T-helper 17 cell (primary cell): ENCODE results near the gene ARL13A. TPM values are rescaled to one million over a fixed set of nuclear protein-coding genes. Genes with fewer than 3 reads are reported as not detected.
"Not testable (repeated sequence)": the region's sequence is repeated elsewhere in the genome, so short reads cannot be mapped to it uniquely, and the experiment has no call there.

Source experiments
- ATAC-seq: fragments of 150-1000 bp; cut with Tn5 transposase; 2 replicates; pipeline ENCODE4 v1.10.0; 2021; ENCODE audit warnings: mild to moderate bottlenecking, moderate library complexity
- DNase-seq, 3 donors: peaks; one replicate each; pipeline versions ENCODE4 v3.0.0 to v3.0.0-alpha.2; 2020 to 2021
- H3K9me3 ChIP-seq: one replicate; pipeline ENCODE4 v1.7.0; 2013; ENCODE audit warnings: low read length, mild to moderate bottlenecking; ENCODE audit not compliant: control insufficient read depth, poor library complexity, severe bottlenecking
- H3K27ac Mint-ChIP-seq: one replicate; pipeline ENCODE4 v1.8.0; 2022; ENCODE audit warnings: mild to moderate bottlenecking, moderate library complexity, mixed read lengths
- H3K27me3 Mint-ChIP-seq: one replicate; pipeline ENCODE4 v1.8.0; 2022; ENCODE audit warnings: mixed read lengths
- H3K36me3 Mint-ChIP-seq: one replicate; pipeline ENCODE4 v1.8.0; 2022; ENCODE audit warnings: low read depth, mixed read lengths
- H3K4me1 Mint-ChIP-seq: one replicate; pipeline ENCODE4 v1.8.0; 2022; ENCODE audit warnings: mild to moderate bottlenecking, mixed read lengths
- H3K4me3 Mint-ChIP-seq: one replicate; pipeline ENCODE4 v1.8.0; 2022; ENCODE audit warnings: mild to moderate bottlenecking, moderate library complexity, mixed read lengths
- total RNA-seq, 4 donors: library from RNA in 2 of 4; stranded (reverse) in 2 of 4; gene quantifications; one replicate each; pipeline ENCODE4 v1.2.3 and lab custom pipeline; 2022 to 2026

ARL13A gene
- total RNA-seq, 2 donors from 2014 or later: not detected

- no peaks in the 10 kb centered on the region for H3K4me1 Mint-ChIP-seq
- no peaks in the 10 kb centered on the region for H3K36me3 Mint-ChIP-seq
Observed at GRCh38 chrX:100969936-100970335, 428 bp downstream of the ARL13A start.

GRCh38 chrX:100973411-100973810 is 3.9 kb downstream of the ARL13A start:
- Mint-ChIP-seq H3K36me3 (no peaks in the 10 kb centered on the region), H3K4me3 (no peak overlapping the region), H3K27ac (no peak overlapping the region), H3K27me3 (no peaks in the 10 kb centered on the region), H3K4me1 (no peaks in the 10 kb centered on the region)
- ATAC-seq (no peak), DNase-seq (no peak)
- no peaks in the 10 kb centered on the region for H3K9me3 ChIP-seq

More at GRCh38 chrX:100969936-100970335, 428 bp downstream of the ARL13A start:
- H3K9me3 ChIP-seq: no peaks in the 10 kb centered on the region
- no peak overlapping the region for H3K27ac Mint-ChIP-seq
- ATAC-seq (no peak), DNase-seq (no peak)
- H3K27me3 Mint-ChIP-seq: no peaks in the 10 kb centered on the region
- no peak overlapping the region for H3K4me3 Mint-ChIP-seq

DNA sequence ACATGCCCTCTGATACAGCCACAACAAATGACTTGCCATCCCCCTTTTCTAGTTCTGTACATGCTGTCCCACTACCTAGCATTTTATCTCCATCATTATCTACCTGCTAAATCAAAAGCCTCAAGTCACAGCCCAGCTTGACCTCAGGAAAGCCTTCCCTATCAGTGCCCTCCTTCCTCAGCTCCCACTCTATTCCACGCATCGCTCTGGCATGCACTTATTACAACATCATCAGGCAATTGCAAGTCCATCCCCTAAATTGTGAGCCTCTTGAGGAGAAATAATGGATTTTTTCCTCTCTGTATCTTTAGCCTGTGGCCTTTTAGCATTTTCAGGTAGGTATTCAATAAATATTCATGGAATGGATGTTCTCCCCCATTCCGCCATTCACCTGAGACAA is 5.7 kb downstream of the ARL13A start:
- Mint-ChIP-seq H3K4me3 (no peak overlapping the region), H3K27ac (no peak overlapping the region), H3K4me1 (peaks cover 3% of the 10 kb centered on the region), H3K27me3 (no peaks in the 10 kb centered on the region), H3K36me3 (no peaks in the 10 kb centered on the region)
- no peak for ATAC-seq
- no peaks in the 10 kb centered on the region for H3K9me3 ChIP-seq
- DNase-seq: no peak

- Mint-ChIP-seq H3K4me1 (peaks cover 3% of the 10 kb centered on the region), H3K4me3 (no peak overlapping the region), H3K27ac (no peak overlapping the region), H3K36me3 (no peaks in the 10 kb centered on the region), H3K27me3 (no peaks in the 10 kb centered on the region)
- no peaks in the 10 kb centered on the region for H3K9me3 ChIP-seq
- no peak for ATAC-seq
- no peak for DNase-seq
Observed at GRCh38 chrX:100976211-100976610, 6.7 kb downstream of the ARL13A start.

DNA sequence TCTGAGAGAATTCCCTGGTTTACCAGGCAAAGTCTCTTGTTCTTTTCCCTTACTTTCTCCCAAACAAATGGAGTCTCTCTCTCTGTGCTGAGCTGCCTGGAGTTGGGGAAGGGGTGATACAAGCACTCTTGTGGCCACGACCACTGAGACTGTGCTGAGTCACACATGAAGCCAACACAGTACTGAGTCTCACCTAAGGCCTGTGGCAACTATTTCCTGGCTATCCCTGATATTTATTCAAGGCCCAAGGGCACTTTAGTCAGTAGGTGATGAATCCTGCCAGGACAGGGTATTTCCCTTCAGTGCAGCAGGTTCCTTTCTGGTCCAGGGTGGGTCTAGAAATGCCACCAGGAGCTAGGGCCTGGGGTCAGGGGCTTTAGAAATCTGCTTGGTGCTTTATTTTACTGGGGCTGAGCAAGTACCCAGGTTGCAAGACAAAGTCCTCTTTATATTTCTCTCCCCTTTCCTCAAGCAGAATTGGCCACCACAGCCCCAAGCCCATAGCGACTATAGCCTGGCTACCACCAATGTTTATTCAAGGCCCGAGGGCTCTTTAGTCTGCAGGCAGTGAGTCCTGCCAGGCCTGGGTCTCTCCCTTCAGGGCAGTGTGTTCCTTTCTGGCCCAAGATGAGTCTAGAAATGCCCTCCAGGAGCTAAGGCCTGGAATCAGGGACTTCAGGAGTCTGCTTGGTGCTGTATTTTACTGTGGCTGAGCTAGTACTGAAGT is 10.5 kb downstream of the ARL13A start:
- no peak overlapping the region for H3K27ac Mint-ChIP-seq
- no peak for DNase-seq
- H3K9me3 ChIP-seq: no peaks in the 10 kb centered on the region
- ATAC-seq: no peak
- no peaks in the 10 kb centered on the region for H3K36me3 Mint-ChIP-seq
- no peaks in the 10 kb centered on the region for H3K27me3 Mint-ChIP-seq
- no peak overlapping the region for H3K4me3 Mint-ChIP-seq
- H3K4me1 Mint-ChIP-seq: peaks cover 3% of the 10 kb centered on the region

- Mint-ChIP-seq H3K4me1 (peaks cover 3% of the 10 kb centered on the region), H3K4me3 (no peak overlapping the region), H3K27ac (no peak overlapping the region), H3K36me3 (no peaks in the 10 kb centered on the region), H3K27me3 (no peaks in the 10 kb centered on the region)
- no peak for ATAC-seq
- DNase-seq: no peak
- no peaks in the 10 kb centered on the region for H3K9me3 ChIP-seq
Observed at GRCh38 chrX:100980608-100981497, 11.3 kb downstream of the ARL13A start.

DNA sequence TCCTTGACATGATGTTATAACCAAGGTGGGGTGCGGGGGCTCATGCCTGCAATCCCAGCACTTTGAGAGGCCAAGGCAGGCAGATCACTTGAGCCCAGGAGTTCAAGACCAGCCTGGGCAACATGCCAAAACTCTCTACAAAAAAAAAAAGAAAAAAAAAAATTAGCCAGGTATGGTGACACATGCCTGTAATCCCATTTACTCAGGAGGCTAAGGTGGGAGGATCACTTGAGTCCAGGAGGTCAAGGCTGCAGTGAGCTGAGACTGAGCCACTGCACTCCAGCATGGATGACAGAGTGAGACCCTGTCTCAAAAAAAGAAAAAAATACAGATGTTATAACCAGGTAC is 12.0 kb downstream of the ARL13A start:
- not testable (repeated sequence) for H3K4me1 Mint-ChIP-seq, H3K27ac Mint-ChIP-seq, H3K27me3 Mint-ChIP-seq, DNase-seq, H3K36me3 Mint-ChIP-seq, H3K4me3 Mint-ChIP-seq, ATAC-seq, H3K9me3 ChIP-seq

DNA sequence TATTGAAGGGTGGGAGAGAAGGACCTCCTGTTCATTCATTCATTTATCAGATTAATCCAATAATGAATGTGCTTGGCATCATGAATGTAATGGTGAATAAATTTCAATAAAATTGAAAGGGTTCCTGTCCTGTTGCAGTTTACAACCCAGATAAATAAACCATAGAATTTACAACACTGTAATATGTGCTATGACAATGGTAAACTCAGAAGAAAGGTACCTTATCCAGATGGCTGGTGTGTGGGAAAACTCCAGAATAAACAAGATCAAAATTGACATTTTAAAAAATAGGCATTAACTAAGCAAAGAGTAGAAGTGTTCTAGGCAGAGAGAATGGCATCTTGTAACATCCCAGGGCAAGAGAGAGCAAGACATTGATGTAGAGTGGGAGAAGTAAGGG is 15.3 kb downstream of the ARL13A start:
- DNase-seq (no peak), ATAC-seq (no peak)
- Mint-ChIP-seq H3K4me3 (no peak overlapping the region), H3K27ac (no peak overlapping the region), H3K36me3 (peaks cover 2% of the 10 kb centered on the region), H3K4me1 (no peaks in the 10 kb centered on the region), H3K27me3 (no peaks in the 10 kb centered on the region)
- H3K9me3 ChIP-seq: no peaks in the 10 kb centered on the region

DNA sequence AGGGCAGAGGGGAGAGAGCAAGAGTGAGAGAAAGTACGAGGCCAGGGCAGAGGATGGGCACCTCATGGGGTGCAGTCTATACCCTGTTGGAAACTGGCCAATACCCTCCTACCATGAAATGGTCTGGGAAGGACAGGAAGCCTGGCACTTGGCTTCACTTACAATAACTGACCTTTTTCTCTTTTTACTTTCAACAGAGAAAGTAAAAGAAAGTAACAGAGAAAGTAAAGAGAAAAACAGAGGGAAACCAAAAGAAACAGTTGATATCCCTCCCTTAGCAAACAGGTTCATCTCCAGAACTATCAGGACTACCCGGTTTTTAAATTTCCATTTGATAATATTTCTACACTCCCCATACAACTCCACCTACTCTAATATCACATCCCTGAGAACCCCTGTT is 20.6 kb downstream of the ARL13A start:
- ATAC-seq (no peak), DNase-seq (no peak)
- Mint-ChIP-seq H3K27me3 (no peaks in the 10 kb centered on the region), H3K36me3 (peaks cover 2% of the 10 kb centered on the region), H3K4me1 (no peaks in the 10 kb centered on the region), H3K4me3 (no peak overlapping the region), H3K27ac (no peak overlapping the region)
- H3K9me3 ChIP-seq: no peaks in the 10 kb centered on the region

GRCh38 chrX:100994352-100995281 is 25.1 kb downstream of the ARL13A start:
- no peak for DNase-seq
- Mint-ChIP-seq H3K27ac (no peak overlapping the region), H3K27me3 (no peaks in the 10 kb centered on the region), H3K4me1 (no peaks in the 10 kb centered on the region), H3K36me3 (peaks cover 1% of the 10 kb centered on the region), H3K4me3 (no peak overlapping the region)
- no peaks in the 10 kb centered on the region for H3K9me3 ChIP-seq
- no peak for ATAC-seq

- ATAC-seq (no peak), DNase-seq (no peak)
- H3K27me3 Mint-ChIP-seq: no peaks in the 10 kb centered on the region
- no peaks in the 10 kb centered on the region for H3K36me3 Mint-ChIP-seq
- H3K4me1 Mint-ChIP-seq: no peaks in the 10 kb centered on the region
- H3K9me3 ChIP-seq: no peaks in the 10 kb centered on the region
- no peak overlapping the region for H3K4me3 Mint-ChIP-seq
- no peak overlapping the region for H3K27ac Mint-ChIP-seq
Observed at GRCh38 chrX:100995469-100995868, 26.0 kb downstream of the ARL13A start.

GRCh38 chrX:100999451-100999850 is 29.9 kb downstream of the ARL13A start:
- DNase-seq (no peak), ATAC-seq (no peak)
- Mint-ChIP-seq H3K27me3 (no peaks in the 10 kb centered on the region), H3K36me3 (no peaks in the 10 kb centered on the region), H3K4me1 (no peaks in the 10 kb centered on the region), H3K4me3 (no peak overlapping the region), H3K27ac (no peak overlapping the region)
- no peaks in the 10 kb centered on the region for H3K9me3 ChIP-seq

DNA sequence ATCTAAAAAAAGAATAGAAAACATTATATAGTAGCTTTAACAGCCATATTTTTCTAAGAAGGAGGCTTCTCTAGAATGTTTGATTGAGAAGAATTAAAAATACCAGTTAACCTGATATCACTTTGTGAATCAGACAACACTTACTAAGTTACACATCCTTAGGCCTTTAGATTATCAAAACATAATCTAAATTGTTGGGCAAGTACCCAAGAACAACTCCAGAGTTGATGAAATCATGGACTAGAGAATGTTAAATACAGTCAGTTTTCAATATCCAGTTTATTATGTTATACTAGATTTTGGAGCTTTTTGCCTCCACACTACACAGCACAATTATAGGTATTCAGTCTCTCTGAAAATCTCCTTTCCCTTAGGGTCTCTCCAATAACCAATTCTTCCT is 39.6 kb downstream of the ARL13A start:
- peaks cover 3% of the 10 kb centered on the region for H3K36me3 Mint-ChIP-seq
- no peak for DNase-seq
- no peaks in the 10 kb centered on the region for H3K4me1 Mint-ChIP-seq

More for the DNA sequence above, 39.6 kb downstream of the ARL13A start:
- H3K27ac Mint-ChIP-seq: no peak overlapping the region
- H3K27me3 Mint-ChIP-seq: no peaks in the 10 kb centered on the region
- H3K9me3 ChIP-seq: no peaks in the 10 kb centered on the region
- H3K4me3 Mint-ChIP-seq: no peak overlapping the region
- no peak for ATAC-seq
